H9 (cell line): ENCODE measurements around the gene MROH2B. TPM values are rescaled to one million over a fixed set of nuclear protein-coding genes. Genes with fewer than 3 reads are reported as not detected.

Source experiments
- DNase-seq: peaks from one replicate; pipeline ENCODE4 v3.0.0-alpha.2; 2017
- H2AFZ ChIP-seq: one replicate; pipeline ENCODE4 v1.6.1; 2013; ENCODE audit warnings: mild to moderate bottlenecking, low read length, control low read depth, moderate library complexity
- H2AK5ac ChIP-seq: 2 replicates; pipeline ENCODE4 v1.6.1; 2013; ENCODE audit warnings: low read length, control low read depth, mixed read lengths; ENCODE audit not compliant: insufficient read length
- H2BK120ac ChIP-seq: one replicate; pipeline ENCODE4 v1.6.1; 2013; ENCODE audit warnings: low read depth, mild to moderate bottlenecking, low read length, control low read depth, inconsistent platforms; ENCODE audit not compliant: poor library complexity, severe bottlenecking
- H2BK12ac ChIP-seq: 2 replicates; pipeline ENCODE4 v1.6.1; 2013; ENCODE audit warnings: low read length, control low read depth, mixed read lengths, low read depth; ENCODE audit not compliant: insufficient read length
- H2BK15ac ChIP-seq: 2 replicates; pipeline ENCODE4 v1.6.1; 2013; ENCODE audit warnings: low read depth, low read length, control low read depth
- H2BK20ac ChIP-seq: one replicate; pipeline ENCODE4 v1.6.1; 2013; ENCODE audit warnings: low read depth, mild to moderate bottlenecking, low read length, control low read depth, inconsistent platforms; ENCODE audit not compliant: poor library complexity, severe bottlenecking
- H2BK5ac ChIP-seq: 2 replicates; pipeline ENCODE4 v1.6.1; 2013; ENCODE audit warnings: low read length, control low read depth, mixed read lengths; ENCODE audit not compliant: insufficient read length
- H3K14ac ChIP-seq: 2 replicates; pipeline ENCODE4 v1.6.1; 2013; ENCODE audit warnings: low read length, control low read depth; ENCODE audit not compliant: insufficient read depth
- H3K18ac ChIP-seq: 2 replicates; pipeline ENCODE4 v1.6.1; 2013; ENCODE audit warnings: low read depth, mild to moderate bottlenecking, mixed read lengths, low read length, control low read depth; ENCODE audit not compliant: insufficient read length
- H3K23ac ChIP-seq: 2 replicates; pipeline ENCODE4 v1.6.1; 2013; ENCODE audit warnings: low read length, control low read depth, mixed read lengths, low read depth; ENCODE audit not compliant: insufficient read length
- H3K23me2 ChIP-seq: 2 replicates; pipeline ENCODE4 v1.6.1; 2013; ENCODE audit warnings: low read depth, mild to moderate bottlenecking, mixed read lengths, low read length, control low read depth; ENCODE audit not compliant: insufficient read length, poor library complexity, severe bottlenecking
- H3K27ac ChIP-seq: 2 replicates; pipeline ENCODE4 v1.5.1; 2013; ENCODE audit warnings: low read length, control low read depth, mixed read lengths, low read depth; ENCODE audit not compliant: insufficient read length
- H3K27me3 ChIP-seq: 2 replicates; pipeline ENCODE4 v1.6.1; 2013; ENCODE audit warnings: low read length, control low read depth, inconsistent platforms; ENCODE audit not compliant: insufficient read depth
- H3K4ac ChIP-seq: 2 replicates; pipeline ENCODE4 v1.6.1; 2013; ENCODE audit warnings: low read depth, mild to moderate bottlenecking, control low read depth, inconsistent platforms, low read length, moderate library complexity
- H3K4me1 ChIP-seq: 2 replicates; pipeline ENCODE4 v1.6.1; 2013; ENCODE audit warnings: low read length, control low read depth, inconsistent platforms; ENCODE audit not compliant: insufficient read depth
- H3K4me2 ChIP-seq: 2 replicates; pipeline ENCODE4 v1.6.1; 2013; ENCODE audit warnings: low read length, control low read depth, mixed read lengths; ENCODE audit not compliant: insufficient read length, insufficient read depth
- H3K56ac ChIP-seq: 2 replicates; pipeline ENCODE4 v1.6.1; 2013; ENCODE audit warnings: low read depth, mild to moderate bottlenecking, mixed read lengths, low read length, control low read depth; ENCODE audit not compliant: insufficient read length
- H3K79me1 ChIP-seq: 2 replicates; pipeline ENCODE4 v1.6.1; 2013; ENCODE audit warnings: low read depth, mild to moderate bottlenecking, moderate library complexity, low read length, control low read depth, inconsistent platforms; ENCODE audit not compliant: insufficient read depth, poor library complexity, severe bottlenecking
- H3K79me2 ChIP-seq: 2 replicates; pipeline ENCODE4 v1.6.1; 2013; ENCODE audit warnings: low read length, control low read depth, inconsistent platforms; ENCODE audit not compliant: insufficient read depth
- H3K9ac ChIP-seq: 2 replicates; pipeline ENCODE4 v1.6.1; 2013; ENCODE audit warnings: low read length, control low read depth, mixed read lengths; ENCODE audit not compliant: insufficient read length; ENCODE audit errors: extremely low read depth
- H3K9me3 ChIP-seq: one replicate; pipeline ENCODE4 v1.6.1; 2013; ENCODE audit warnings: low read depth, low read length, inconsistent platforms; ENCODE audit not compliant: control insufficient read depth
- H3T11ph ChIP-seq: one replicate; pipeline ENCODE4 v1.6.1; 2013; ENCODE audit warnings: mild to moderate bottlenecking, low read length, control low read depth, inconsistent platforms
- H4K20me1 ChIP-seq: one replicate; pipeline ENCODE4 v1.6.1; 2013; ENCODE audit not compliant: control insufficient read depth, insufficient read length, insufficient read depth
- H4K5ac ChIP-seq: 2 replicates; pipeline ENCODE4 v1.6.1; 2013; ENCODE audit warnings: low read depth, mild to moderate bottlenecking, mixed read lengths, low read length, control low read depth; ENCODE audit not compliant: insufficient read length
- H4K8ac ChIP-seq: replicated peaks from 2 replicates; pipeline ENCODE4 v1.6.1; 2013; ENCODE audit warnings: low read length, control low read depth, mixed read lengths, low read depth; ENCODE audit not compliant: insufficient read length
- H4K91ac ChIP-seq: 2 replicates; pipeline ENCODE4 v1.6.1; 2013; ENCODE audit warnings: low read depth, mild to moderate bottlenecking, moderate library complexity, mixed read lengths, low read length, control low read depth; ENCODE audit not compliant: insufficient read length
- H3K27ac Mint-ChIP-seq, 3 experiments: 2 replicates in 2 of 3; 3 replicates in 1 of 3; pipeline ENCODE4 v1.8.0; 2020 to 2021; ENCODE audit warnings: mixed read lengths in 3 of 3, mild to moderate bottlenecking in 1 of 3, moderate library complexity in 1 of 3
- H3K27me3 Mint-ChIP-seq: 2 replicates; pipeline ENCODE4 v1.8.0; 2021; ENCODE audit warnings: low read depth, mild to moderate bottlenecking, moderate library complexity, mixed read lengths
- H3K36me3 Mint-ChIP-seq, 3 experiments: 2 replicates in 2 of 3; 3 replicates in 1 of 3; pipeline ENCODE4 v1.8.0; 2020 to 2021; ENCODE audit warnings: low read depth in 3 of 3, mixed read lengths in 3 of 3; ENCODE audit not compliant: insufficient read depth in 1 of 3
- H3K4me1 Mint-ChIP-seq, 2 experiments: 2 replicates each; pipeline ENCODE4 v1.8.0; 2020; ENCODE audit warnings: mixed read lengths in 2 of 2
- H3K4me3 Mint-ChIP-seq, 2 experiments: 2 replicates in 1 of 2; 3 replicates in 1 of 2; pipeline ENCODE4 v1.8.0; 2020 to 2021; ENCODE audit warnings: mild to moderate bottlenecking in 2 of 2, mixed read lengths in 2 of 2, moderate library complexity in 1 of 2
- H3K9me3 Mint-ChIP-seq, 2 experiments: 2 replicates in 1 of 2; 3 replicates in 1 of 2; pipeline ENCODE4 v1.8.0; 2020; ENCODE audit warnings: mild to moderate bottlenecking in 2 of 2, mixed read lengths in 2 of 2, moderate library complexity in 1 of 2
- total RNA-seq: library from RNA; stranded (reverse); gene quantifications from 2 replicates; pipeline ENCODE4 v1.2.1, GENCODE V29; 2021
- TF ChIP-seq, protein P1 (sequence below): fragments of 200-600 bp; sonication (generic); conservative IDR thresholded peaks from 3 replicates; pipeline ENCODE4 v1.8.0; 2021; ENCODE audit warnings: antibody characterized with exemption, mild to moderate bottlenecking

MROH2B gene
- total RNA-seq, 1 experiment from 2014 or later, result not detected

DNA sequence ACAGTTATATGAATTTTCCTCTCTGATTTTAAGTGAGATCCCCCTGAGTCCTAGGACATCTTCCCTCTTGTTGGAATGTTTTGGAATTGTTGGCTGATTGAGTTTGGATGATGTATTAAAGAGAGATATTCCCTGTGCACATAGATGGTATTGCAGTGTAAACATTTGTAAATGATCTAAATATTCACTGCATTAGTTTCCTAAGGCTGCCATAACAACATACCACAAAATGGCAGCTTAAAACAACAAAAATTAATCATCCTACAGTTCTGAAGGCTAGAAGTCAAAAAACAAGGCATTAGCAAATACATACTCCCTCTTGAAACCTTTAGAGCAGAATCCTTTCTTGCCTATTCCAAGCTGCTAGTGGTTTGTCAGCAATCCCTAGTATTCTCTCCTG is 38.0 kb upstream of the MROH2B start:
- no peak overlapping the region for H2BK120ac ChIP-seq
- TF ChIP-seq, protein P1, sequence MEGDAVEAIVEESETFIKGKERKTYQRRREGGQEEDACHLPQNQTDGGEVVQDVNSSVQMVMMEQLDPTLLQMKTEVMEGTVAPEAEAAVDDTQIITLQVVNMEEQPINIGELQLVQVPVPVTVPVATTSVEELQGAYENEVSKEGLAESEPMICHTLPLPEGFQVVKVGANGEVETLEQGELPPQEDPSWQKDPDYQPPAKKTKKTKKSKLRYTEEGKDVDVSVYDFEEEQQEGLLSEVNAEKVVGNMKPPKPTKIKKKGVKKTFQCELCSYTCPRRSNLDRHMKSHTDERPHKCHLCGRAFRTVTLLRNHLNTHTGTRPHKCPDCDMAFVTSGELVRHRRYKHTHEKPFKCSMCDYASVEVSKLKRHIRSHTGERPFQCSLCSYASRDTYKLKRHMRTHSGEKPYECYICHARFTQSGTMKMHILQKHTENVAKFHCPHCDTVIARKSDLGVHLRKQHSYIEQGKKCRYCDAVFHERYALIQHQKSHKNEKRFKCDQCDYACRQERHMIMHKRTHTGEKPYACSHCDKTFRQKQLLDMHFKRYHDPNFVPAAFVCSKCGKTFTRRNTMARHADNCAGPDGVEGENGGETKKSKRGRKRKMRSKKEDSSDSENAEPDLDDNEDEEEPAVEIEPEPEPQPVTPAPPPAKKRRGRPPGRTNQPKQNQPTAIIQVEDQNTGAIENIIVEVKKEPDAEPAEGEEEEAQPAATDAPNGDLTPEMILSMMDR, result no peak
- H3K36me3 Mint-ChIP-seq, result no peaks in the 10 kb centered on the region

More for the DNA sequence above, 38.0 kb upstream of the MROH2B start:
- Histone ChIP-seq H4K91ac (no peak overlapping the region), H3T11ph (no peak overlapping the region), H3K27me3 (no peaks in the 10 kb centered on the region), H3K79me1 (no peaks in the 10 kb centered on the region), H2AFZ (no peak overlapping the region), H3K18ac (no peak overlapping the region), H4K20me1 (no peaks in the 10 kb centered on the region), H3K4ac (no peak overlapping the region), H3K56ac (no peak overlapping the region), H3K79me2 (no peaks in the 10 kb centered on the region), H2BK12ac (no peak overlapping the region), H3K4me1 (no peaks in the 10 kb centered on the region), H3K23ac (no peak overlapping the region), H3K9me3 (no peaks in the 10 kb centered on the region), H4K5ac (no peak overlapping the region), H2BK5ac (no peak overlapping the region), H3K9ac (no peak overlapping the region), H3K27ac (no peak overlapping the region), H3K4me2 (no peak overlapping the region), H4K8ac (no peak overlapping the region), H3K23me2 (no peaks in the 10 kb centered on the region), H2BK15ac (no peak overlapping the region), H3K14ac (no peak overlapping the region), H2AK5ac (no peak overlapping the region), H2BK20ac (no peak overlapping the region)
- no peak overlapping the region for H3K27ac Mint-ChIP-seq
- no peak for DNase-seq
- H3K27me3 Mint-ChIP-seq, result no peaks in the 10 kb centered on the region
- no peaks in the 10 kb centered on the region for H3K4me1 Mint-ChIP-seq
- H3K4me3 Mint-ChIP-seq, result no peak overlapping the region
- no peaks in the 10 kb centered on the region for H3K9me3 Mint-ChIP-seq
